ENCODE data around the gene ITGB4.

The ITGB4 gene

GRCh38 chr17:75767881-75768280 is 46.6 kb downstream of the ITGB4 start:
- TF ChIP-seq, protein P1, sequence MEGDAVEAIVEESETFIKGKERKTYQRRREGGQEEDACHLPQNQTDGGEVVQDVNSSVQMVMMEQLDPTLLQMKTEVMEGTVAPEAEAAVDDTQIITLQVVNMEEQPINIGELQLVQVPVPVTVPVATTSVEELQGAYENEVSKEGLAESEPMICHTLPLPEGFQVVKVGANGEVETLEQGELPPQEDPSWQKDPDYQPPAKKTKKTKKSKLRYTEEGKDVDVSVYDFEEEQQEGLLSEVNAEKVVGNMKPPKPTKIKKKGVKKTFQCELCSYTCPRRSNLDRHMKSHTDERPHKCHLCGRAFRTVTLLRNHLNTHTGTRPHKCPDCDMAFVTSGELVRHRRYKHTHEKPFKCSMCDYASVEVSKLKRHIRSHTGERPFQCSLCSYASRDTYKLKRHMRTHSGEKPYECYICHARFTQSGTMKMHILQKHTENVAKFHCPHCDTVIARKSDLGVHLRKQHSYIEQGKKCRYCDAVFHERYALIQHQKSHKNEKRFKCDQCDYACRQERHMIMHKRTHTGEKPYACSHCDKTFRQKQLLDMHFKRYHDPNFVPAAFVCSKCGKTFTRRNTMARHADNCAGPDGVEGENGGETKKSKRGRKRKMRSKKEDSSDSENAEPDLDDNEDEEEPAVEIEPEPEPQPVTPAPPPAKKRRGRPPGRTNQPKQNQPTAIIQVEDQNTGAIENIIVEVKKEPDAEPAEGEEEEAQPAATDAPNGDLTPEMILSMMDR (IDR thresholded peaks at IDR 0.05; ENCODE audit: low read depth, low read length, missing control alignments): no peak
- no peak overlapping the region for H3K4me3 ChIP-seq (replicated peaks; ENCODE audit: low read depth, low read length)
- DNase-seq (ENCODE audit: extremely low read depth, low read depth): no peak

DNA sequence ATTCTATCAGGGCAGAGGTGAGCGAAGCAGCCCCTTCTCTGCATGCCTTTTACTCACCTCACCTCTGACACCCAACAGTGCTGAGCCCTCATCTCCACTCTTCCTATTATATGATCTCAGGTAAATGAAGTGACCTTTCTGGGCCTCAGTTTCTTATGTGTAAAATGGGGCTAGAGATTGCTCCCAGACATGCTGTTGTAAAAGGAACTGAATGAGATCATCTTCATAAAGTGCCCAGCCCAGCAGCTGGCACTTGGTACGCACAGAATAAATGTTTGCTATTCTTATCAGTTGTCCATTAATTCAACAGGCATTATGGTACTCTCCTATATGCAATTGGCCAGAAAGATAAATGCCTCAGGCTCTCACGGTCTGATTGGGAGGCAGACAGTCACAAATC is 48.3 kb downstream of the ITGB4 start:
- H3K4me3 ChIP-seq (replicated peaks; ENCODE audit: low read depth, low read length): no peak overlapping the region
- no peak for DNase-seq (ENCODE audit: extremely low read depth, low read depth)
- TF ChIP-seq, protein P1 (IDR thresholded peaks at IDR 0.05; ENCODE audit: low read depth, low read length, missing control alignments): no peak

DNA sequence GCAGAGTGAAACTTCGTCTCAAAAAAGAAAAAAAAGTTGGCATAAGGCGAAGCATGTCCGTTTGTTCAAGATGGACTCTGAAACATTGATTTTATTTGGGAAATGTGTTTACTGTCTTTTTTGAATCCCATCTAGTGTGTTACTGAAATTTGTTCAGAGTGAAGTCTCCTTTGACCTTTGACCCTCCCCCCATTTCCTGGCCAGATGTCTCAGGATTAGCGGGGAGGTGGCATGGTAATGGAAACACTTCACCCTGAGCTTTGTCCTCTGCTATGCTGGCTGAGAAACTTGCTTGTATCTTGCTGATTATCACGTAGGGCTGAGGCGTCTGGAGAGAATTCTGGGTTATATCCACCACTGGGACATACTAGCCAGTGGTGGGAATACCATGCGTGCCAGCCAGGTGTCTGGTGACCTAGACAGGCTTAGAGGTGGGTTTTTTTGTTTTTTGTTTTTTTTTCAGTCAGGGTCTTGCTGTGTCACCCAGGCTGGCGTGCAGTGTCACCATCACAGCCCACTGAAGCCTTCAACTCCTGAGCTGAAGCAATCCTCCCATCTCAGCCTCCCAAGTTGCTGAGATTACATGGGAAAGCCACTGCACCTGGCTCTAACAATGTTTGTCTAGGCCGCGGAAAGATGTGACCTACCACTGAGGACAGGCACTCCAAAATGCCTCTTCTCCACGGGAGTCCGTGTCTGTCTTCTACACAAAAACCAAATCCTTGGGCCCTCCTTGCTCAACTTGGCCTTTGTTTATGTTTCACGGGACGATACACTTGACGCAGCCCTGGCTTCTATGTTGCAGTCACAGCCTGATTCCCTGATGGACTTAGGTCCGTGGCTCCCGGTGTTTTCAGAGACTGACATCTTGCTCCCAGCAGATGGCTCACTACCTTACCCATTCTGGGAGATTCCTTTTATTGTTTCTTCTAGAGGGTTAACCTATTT is 50.3 kb downstream of the ITGB4 start:
- DNase-seq (ENCODE audit: extremely low read depth, low read depth): no peak
- TF ChIP-seq, protein P1 (IDR thresholded peaks at IDR 0.05; ENCODE audit: low read depth, low read length, missing control alignments): peak; percentile 7

DNA sequence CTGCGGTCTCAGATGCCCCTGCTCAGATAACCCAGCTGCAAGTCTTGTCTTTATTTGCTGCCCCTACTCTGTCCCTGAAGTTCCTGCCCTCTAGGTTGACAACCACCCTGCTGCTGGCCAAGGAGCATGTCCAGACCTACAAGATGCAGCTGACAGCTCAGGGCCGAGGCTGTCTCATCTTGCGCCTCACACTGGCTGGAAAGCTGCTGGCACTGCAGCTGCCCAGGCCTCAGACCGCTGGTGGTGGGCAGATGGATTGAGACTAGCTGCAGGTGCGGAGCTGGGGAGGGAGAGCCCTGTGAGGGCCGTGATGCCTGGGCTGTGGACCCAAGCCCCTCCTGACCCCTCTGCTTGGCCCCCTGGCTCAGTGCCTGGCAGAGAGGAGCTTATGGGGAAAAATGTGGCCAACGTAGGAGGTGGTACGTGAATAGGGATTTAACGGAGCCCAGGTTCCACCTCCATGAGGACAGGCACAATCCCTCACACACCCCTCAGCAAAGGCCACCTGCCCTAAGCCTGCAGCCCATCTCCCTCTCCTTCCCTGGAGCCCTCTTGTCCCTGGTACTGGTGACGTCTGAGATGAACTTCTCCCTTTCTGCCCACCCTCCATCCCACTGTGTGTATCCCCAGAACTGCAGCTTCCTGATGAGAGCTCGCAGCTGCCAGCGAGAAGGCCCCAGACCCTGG is 52.0 kb downstream of the ITGB4 start:
- TF ChIP-seq, protein P1 (IDR thresholded peaks at IDR 0.05; ENCODE audit: low read depth, low read length, missing control alignments): no peak
- no peak overlapping the region for H3K4me3 ChIP-seq (replicated peaks; ENCODE audit: low read depth, low read length)
- no peak for DNase-seq (ENCODE audit: extremely low read depth, low read depth)

More for the DNA sequence above, 50.3 kb downstream of the ITGB4 start:
- no peak overlapping the region for H3K4me3 ChIP-seq (replicated peaks; ENCODE audit: low read depth, low read length)

GRCh38 chr17:75773808-75774470 is 52.7 kb downstream of the ITGB4 start:
- DNase-seq (ENCODE audit: extremely low read depth, low read depth): no peak
- no peak overlapping the region for H3K4me3 ChIP-seq (replicated peaks; ENCODE audit: low read depth, low read length)
- TF ChIP-seq, protein P1 (IDR thresholded peaks at IDR 0.05; ENCODE audit: low read depth, low read length, missing control alignments): no peak

DNA sequence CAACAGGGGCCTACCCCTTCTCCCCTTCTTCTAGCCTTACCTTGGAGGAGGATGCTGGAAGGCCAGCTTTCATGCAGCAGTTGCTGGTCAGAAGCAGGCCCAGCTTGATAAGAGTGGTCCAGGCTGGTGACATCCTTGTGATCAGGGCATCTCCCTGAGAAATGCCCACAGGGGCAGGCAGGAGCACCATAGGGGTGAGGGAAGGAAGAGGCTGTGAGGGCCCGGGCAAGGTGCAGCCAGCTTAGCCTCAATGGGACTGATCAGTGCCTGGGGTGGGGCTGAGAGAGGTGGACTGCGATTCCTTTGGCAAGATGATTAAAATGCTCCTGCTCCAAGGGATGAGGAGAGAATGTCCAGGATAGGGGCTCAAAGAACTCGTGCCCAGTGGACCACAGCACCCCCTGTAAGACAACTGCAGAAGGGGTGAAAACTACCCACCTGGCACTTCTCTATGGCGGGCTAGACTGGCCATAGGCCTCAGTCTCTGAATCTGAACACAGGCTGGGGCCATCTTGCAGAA is 53.3 kb downstream of the ITGB4 start:
- no peak for DNase-seq (ENCODE audit: extremely low read depth, low read depth)
- no peak overlapping the region for H3K4me3 ChIP-seq (replicated peaks; ENCODE audit: low read depth, low read length)
- TF ChIP-seq, protein P1 (IDR thresholded peaks at IDR 0.05; ENCODE audit: low read depth, low read length, missing control alignments): no peak
